ENCODE results near the gene PTPRM. TPM values are rescaled to one million over a fixed set of nuclear protein-coding genes. Genes with fewer than 3 reads are reported as not detected.

Gene PTPRM
- total RNA-seq, 2 donors from 2014 or later: 80.1 to 106 TPM

GRCh38 chr18:8326763-8327394 is 759.8 kb downstream of the PTPRM start:
- Histone ChIP-seq H3K4me1 (no peaks in the 10 kb centered on the region), H3K9me3 (no peaks in the 10 kb centered on the region), H3K36me3 (no peaks in the 10 kb centered on the region), H3K27ac (no peak overlapping the region), H3K27me3 (no peaks in the 10 kb centered on the region), H3K4me3 (no peak overlapping the region)
- no peak for DNase-seq (ENCODE audit: low spot score)
- TF ChIP-seq CTCF (IDR thresholded peaks at IDR 0.05): no peak

GRCh38 chr18:8328126-8328525 is 761.0 kb downstream of the PTPRM start:
- Histone ChIP-seq H3K4me1 (no peaks in the 10 kb centered on the region), H3K36me3 (no peaks in the 10 kb centered on the region), H3K4me3 (no peak overlapping the region), H3K9me3 (no peaks in the 10 kb centered on the region), H3K27ac (no peak overlapping the region), H3K27me3 (no peaks in the 10 kb centered on the region)
- TF ChIP-seq CTCF (IDR thresholded peaks at IDR 0.05): no peak
- DNase-seq (ENCODE audit: low spot score): no peak

- DNase-seq (ENCODE audit: low spot score): no peak
- no peak overlapping the region for H3K4me3 ChIP-seq
- no peaks in the 10 kb centered on the region for H3K9me3 ChIP-seq
- TF ChIP-seq CTCF (IDR thresholded peaks at IDR 0.05): no peak
- no peaks in the 10 kb centered on the region for H3K4me1 ChIP-seq
- no peaks in the 10 kb centered on the region for H3K36me3 ChIP-seq
- H3K27ac ChIP-seq: no peak overlapping the region
- no peaks in the 10 kb centered on the region for H3K27me3 ChIP-seq
These were observed 762.2 kb downstream of the PTPRM start for GRCh38 chr18:8329186-8329771.

- no peaks in the 10 kb centered on the region for H3K4me1 ChIP-seq
- no peaks in the 10 kb centered on the region for H3K27me3 ChIP-seq
- H3K36me3 ChIP-seq: no peaks in the 10 kb centered on the region
- no peak overlapping the region for H3K27ac ChIP-seq
- DNase-seq (ENCODE audit: low spot score): no peak
- no peaks in the 10 kb centered on the region for H3K9me3 ChIP-seq
- H3K4me3 ChIP-seq: no peak overlapping the region
- TF ChIP-seq CTCF (IDR thresholded peaks at IDR 0.05): no peak
These were observed 763.5 kb downstream of the PTPRM start for GRCh38 chr18:8330575-8330974.

- no peak for DNase-seq (ENCODE audit: low spot score)
- H3K9me3 ChIP-seq: no peaks in the 10 kb centered on the region
- no peak for TF ChIP-seq CTCF (IDR thresholded peaks at IDR 0.05)
- H3K4me1 ChIP-seq: no peaks in the 10 kb centered on the region
- no peak overlapping the region for H3K27ac ChIP-seq
- H3K4me3 ChIP-seq: no peak overlapping the region
- H3K27me3 ChIP-seq: no peaks in the 10 kb centered on the region
- H3K36me3 ChIP-seq: no peaks in the 10 kb centered on the region
These were observed 765.2 kb downstream of the PTPRM start for GRCh38 chr18:8332286-8332685.

- H3K9me3 ChIP-seq: no peaks in the 10 kb centered on the region
- no peaks in the 10 kb centered on the region for H3K27me3 ChIP-seq
- H3K36me3 ChIP-seq: no peaks in the 10 kb centered on the region
- TF ChIP-seq CTCF (IDR thresholded peaks at IDR 0.05): no peak
- H3K4me1 ChIP-seq: no peaks in the 10 kb centered on the region
- no peak overlapping the region for H3K4me3 ChIP-seq
- H3K27ac ChIP-seq: no peak overlapping the region
- DNase-seq (ENCODE audit: low spot score): no peak
These were observed 766.8 kb downstream of the PTPRM start for GRCh38 chr18:8333961-8334360.

Measured in right atrium auricular region (tissue), 2 donors.